NCI-H1694 (cell line): ENCODE results near the gene ID4.
A peak's percentile ranks its signal among the peaks of the same experiment; 100 is the strongest.

Experiments used
- DNase-seq: peaks from one replicate; lab custom pipeline; 2025; lab: John Stamatoyannopoulos, UW

The ID4 gene

GRCh38 chr6:19860235-19860877, 23.2 kb downstream of the ID4 start:
- DNase-seq, result no peak

- no peak for DNase-seq
These were observed 27.1 kb downstream of the ID4 start for GRCh38 chr6:19864285-19864684.

GRCh38 chr6:19865178-19865577, 28.0 kb downstream of the ID4 start:
- DNase-seq, result no peak

GRCh38 chr6:19866173-19866984, 29.2 kb downstream of the ID4 start:
- DNase-seq, result peak; percentile 43

GRCh38 chr6:19866985-19867627, 29.9 kb downstream of the ID4 start:
- DNase-seq, result no peak

- DNase-seq, result no peak
These were observed 32.3 kb downstream of the ID4 start for GRCh38 chr6:19869464-19869863.

- DNase-seq, result no peak
These were observed 33.2 kb downstream of the ID4 start for GRCh38 chr6:19870322-19870721.

GRCh38 chr6:19873031-19873430, 35.9 kb downstream of the ID4 start:
- no peak for DNase-seq

- DNase-seq, result no peak
These were observed 39.5 kb downstream of the ID4 start for GRCh38 chr6:19876672-19877071.

GRCh38 chr6:19879663-19880062, 42.5 kb downstream of the ID4 start:
- DNase-seq, result no peak

GRCh38 chr6:19880066-19880465, 42.9 kb downstream of the ID4 start:
- DNase-seq, result no peak

- no peak for DNase-seq
These were observed 54.3 kb downstream of the ID4 start for GRCh38 chr6:19891451-19891850.
